ENCODE results near the gene PWWP2B.

Gene PWWP2B

DNA sequence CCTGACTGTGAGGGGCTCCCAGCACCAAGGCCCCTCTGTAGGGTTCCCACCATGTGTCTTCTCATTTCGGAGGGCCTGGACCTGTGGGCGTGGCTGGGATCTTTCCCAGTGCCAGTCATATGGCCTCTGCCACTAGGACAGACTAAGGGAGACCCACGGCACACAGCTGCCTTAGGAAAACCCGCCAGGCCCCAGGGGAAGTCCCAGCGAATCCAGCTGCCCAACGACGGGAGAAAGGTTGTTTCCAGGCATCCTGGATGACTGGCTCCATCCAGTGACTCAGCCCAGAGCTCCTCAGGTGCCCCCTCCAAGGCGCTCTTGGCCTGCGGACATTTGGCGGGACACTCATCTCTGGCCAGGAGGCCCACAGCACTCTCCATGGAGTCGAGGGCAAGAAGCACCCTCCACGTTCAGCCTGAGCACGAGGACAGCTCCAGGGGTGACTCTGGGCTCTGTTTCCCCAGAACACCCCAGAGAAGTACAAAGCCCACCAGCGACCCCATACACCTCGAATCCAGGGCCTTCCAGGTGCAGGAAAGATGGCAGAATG lies 39.9 kb downstream of the PWWP2B start:
- Histone ChIP-seq H3K27me3 (no peaks in the 10 kb centered on the region), H3K9me3 (no peaks in the 10 kb centered on the region), H3K27ac (no peak overlapping the region), H3K36me3 (no peaks in the 10 kb centered on the region), H3K4me3 (ENCODE audit: low read depth in 1 of 2, low read length in 1 of 2) (no peak overlapping the region), H3K4me1 (ENCODE audit: control insufficient read depth in 1 of 2, insufficient read depth in 1 of 2, low read depth in 1 of 2, low read length in 1 of 2) (peaks cover 7 to 8% of the 10 kb centered on the region in 2 experiments)
- TF ChIP-seq, protein P1, sequence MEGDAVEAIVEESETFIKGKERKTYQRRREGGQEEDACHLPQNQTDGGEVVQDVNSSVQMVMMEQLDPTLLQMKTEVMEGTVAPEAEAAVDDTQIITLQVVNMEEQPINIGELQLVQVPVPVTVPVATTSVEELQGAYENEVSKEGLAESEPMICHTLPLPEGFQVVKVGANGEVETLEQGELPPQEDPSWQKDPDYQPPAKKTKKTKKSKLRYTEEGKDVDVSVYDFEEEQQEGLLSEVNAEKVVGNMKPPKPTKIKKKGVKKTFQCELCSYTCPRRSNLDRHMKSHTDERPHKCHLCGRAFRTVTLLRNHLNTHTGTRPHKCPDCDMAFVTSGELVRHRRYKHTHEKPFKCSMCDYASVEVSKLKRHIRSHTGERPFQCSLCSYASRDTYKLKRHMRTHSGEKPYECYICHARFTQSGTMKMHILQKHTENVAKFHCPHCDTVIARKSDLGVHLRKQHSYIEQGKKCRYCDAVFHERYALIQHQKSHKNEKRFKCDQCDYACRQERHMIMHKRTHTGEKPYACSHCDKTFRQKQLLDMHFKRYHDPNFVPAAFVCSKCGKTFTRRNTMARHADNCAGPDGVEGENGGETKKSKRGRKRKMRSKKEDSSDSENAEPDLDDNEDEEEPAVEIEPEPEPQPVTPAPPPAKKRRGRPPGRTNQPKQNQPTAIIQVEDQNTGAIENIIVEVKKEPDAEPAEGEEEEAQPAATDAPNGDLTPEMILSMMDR (IDR thresholded peaks at IDR 0.05): no peak

DNA sequence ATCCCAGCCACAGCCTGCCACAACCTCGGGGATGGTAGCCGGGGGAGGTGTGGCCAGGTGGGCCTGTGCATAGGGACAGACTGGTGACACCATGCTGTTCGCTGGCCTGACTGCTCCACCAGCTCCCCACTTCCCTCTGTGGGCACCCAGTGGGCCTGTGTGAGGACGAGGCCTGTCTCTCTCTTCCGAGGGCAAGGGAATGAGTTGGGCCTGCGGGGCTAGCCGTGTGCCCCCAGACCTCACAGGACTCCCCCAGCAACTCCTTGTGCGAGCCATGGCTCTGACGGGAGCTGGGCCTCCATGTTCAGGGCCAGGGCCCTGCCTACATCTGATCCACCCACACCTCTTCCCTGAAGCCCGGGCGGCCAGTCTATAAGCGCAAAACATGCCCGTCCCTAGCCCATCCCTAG lies 40.5 kb downstream of the PWWP2B start:
- TF ChIP-seq, protein P1 (IDR thresholded peaks at IDR 0.05): no peak
- Histone ChIP-seq H3K9me3 (no peaks in the 10 kb centered on the region), H3K4me1 (ENCODE audit: control insufficient read depth in 1 of 2, insufficient read depth in 1 of 2, low read depth in 1 of 2, low read length in 1 of 2) (peaks cover 7 to 9% of the 10 kb centered on the region in 2 experiments), H3K4me3 (ENCODE audit: low read depth in 1 of 2, low read length in 1 of 2) (no peak overlapping the region), H3K27me3 (no peaks in the 10 kb centered on the region), H3K27ac (no peak overlapping the region), H3K36me3 (no peaks in the 10 kb centered on the region)

DNA sequence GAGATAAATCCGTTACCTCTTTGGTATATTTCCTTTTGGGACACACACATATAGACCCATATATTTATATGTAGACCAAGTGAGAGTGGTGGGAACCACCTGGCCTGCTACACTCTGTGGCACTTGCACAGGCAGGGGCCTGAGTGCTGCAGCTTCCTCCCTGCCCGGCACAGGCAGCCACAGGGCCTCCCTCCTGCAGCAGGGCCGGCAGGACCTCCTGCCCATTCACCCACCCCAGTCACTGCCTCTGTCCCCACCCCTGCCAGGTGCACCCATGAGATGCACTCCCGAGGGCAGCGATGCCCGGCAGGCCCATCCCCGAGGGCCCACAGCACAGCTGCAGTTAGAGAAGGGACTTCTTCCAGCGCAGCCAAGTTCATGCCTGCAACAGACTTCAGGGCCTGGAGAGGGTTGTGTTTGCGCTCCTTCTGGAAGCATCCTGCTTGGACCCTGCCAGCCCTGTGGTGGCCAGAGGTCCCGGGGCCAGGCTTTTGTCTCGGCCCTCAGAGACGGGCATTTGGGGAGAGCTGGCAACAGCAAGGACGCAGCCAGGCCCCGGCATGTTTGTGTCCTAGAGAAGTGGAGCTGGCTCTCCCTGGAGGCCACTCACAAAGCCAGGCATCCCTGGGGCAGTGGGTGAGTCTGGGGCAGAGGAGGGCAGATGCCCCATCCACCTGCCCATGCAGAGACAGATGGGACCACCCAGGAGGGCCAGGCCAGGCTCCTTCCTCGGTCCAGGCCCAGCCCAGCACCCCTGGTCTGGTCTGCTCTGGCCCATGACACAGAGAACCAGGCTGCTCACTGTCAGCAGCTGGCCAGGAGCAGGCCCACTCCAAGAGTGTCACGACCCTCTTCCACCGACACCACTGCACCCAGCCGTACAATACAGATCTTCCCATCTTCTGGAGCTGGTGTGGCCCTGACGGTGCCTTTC lies 41.4 kb downstream of the PWWP2B start:
- H3K27me3 ChIP-seq: no peaks in the 10 kb centered on the region
- TF ChIP-seq, protein P1 (IDR thresholded peaks at IDR 0.05): no peak
- no peaks in the 10 kb centered on the region for H3K9me3 ChIP-seq
- H3K27ac ChIP-seq: no peak overlapping the region
- H3K36me3 ChIP-seq: no peaks in the 10 kb centered on the region
- H3K4me3 ChIP-seq (ENCODE audit: low read depth in 1 of 2, low read length in 1 of 2): no peak overlapping the region
- H3K4me1 ChIP-seq (ENCODE audit: control insufficient read depth in 1 of 2, insufficient read depth in 1 of 2, low read depth in 1 of 2, low read length in 1 of 2): peaks cover 7 to 16% of the 10 kb centered on the region in 2 experiments

DNA sequence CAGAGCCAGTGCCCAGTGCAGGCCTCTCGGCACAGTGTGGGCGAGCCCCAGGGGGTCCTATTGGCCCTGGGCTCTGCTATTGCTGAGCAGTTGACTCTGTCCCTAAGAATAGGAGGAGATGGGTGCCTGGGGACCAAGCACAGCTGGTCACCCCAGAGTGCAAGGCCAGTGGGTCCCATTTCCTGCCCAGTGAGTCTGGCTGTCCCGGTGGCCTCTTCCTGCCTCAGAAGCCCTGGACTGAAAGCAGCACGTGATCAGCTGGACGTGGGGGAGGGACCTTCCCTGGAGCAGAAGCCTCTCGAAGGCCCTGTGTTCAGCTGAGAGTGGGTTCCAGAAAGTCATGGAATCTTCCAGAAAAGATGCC lies 42.0 kb downstream of the PWWP2B start:
- Histone ChIP-seq H3K27ac (no peak overlapping the region), H3K9me3 (no peaks in the 10 kb centered on the region)
- TF ChIP-seq, protein P1 (IDR thresholded peaks at IDR 0.05): no peak

DNA sequence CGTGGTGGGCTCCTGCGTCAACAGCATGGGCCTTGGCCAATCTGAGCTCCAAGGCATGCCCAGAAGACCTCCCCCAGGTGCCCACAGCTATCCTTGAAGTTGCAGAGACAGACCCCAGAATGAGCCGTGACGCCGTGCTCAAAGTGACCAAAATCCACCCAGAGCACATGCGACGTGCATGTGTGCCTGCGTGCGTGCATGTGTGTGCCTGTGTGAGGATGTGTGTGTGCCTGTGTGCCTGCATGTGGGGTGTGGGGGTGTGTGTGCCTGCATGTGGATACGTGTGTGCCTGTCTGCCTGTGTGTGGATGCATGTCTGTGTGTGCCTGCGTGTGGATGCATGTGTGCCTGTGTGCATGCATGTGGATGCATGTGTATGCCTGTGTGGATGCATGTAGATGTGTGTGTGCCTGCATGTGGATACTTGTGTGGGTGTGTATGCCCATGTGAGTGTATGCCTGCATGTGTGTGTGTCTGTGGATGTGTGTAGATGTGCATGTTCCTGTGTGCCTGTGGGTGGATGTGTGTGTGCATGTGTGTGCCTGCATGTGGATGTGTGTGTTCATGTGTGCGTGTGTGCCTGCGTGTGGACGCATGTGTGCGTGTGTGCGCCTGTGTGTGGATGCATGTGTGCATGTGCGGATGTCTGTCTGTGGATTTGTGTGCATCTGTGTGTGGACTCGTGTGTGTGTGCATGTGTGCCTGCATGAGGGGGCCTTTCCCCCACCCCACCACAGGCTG lies 42.6 kb downstream of the PWWP2B start:
- Histone ChIP-seq H3K36me3 (no peaks in the 10 kb centered on the region), H3K27me3 (no peaks in the 10 kb centered on the region), H3K4me1 (ENCODE audit: control insufficient read depth in 1 of 2, insufficient read depth in 1 of 2, low read depth in 1 of 2, low read length in 1 of 2) (peaks cover 10 to 22% of the 10 kb centered on the region in 2 experiments), H3K27ac (no peak overlapping the region), H3K4me3 (ENCODE audit: low read depth in 1 of 2, low read length in 1 of 2) (no peak overlapping the region), H3K9me3 (no peaks in the 10 kb centered on the region)
- TF ChIP-seq, protein P1 (IDR thresholded peaks at IDR 0.05): no peak

More for the DNA sequence above, 42.0 kb downstream of the PWWP2B start:
- no peak overlapping the region for H3K4me3 ChIP-seq (ENCODE audit: low read depth in 1 of 2, low read length in 1 of 2)
- peaks cover 11 to 22% of the 10 kb centered on the region in 2 experiments for H3K4me1 ChIP-seq (ENCODE audit: control insufficient read depth in 1 of 2, insufficient read depth in 1 of 2, low read depth in 1 of 2, low read length in 1 of 2)
- no peaks in the 10 kb centered on the region for H3K27me3 ChIP-seq
- H3K36me3 ChIP-seq: no peaks in the 10 kb centered on the region

All from neutrophil (primary cell).